ENCODE results near the gene NF1.

Gene NF1

GRCh38 chr17:31130286-31131224, 35.8 kb downstream of the NF1 start:
- Histone ChIP-seq H3K36me3 (ENCODE audit: insufficient read depth, low read length) (no peaks in the 10 kb centered on the region), H3K9me2 (ENCODE audit: low read depth, low read length) (no peaks in the 10 kb centered on the region), H3K9ac (ENCODE audit: low read length) (no peak overlapping the region; the same call in 1 of the 2 replicates), H4K20me1 (ENCODE audit: insufficient read depth, low read length) (no peaks in the 10 kb centered on the region), H3K4me2 (ENCODE audit: low read length) (peak overlapping the region; percentile 28; the same call in 1 of the 2 replicates), H3K4me3 (ENCODE audit: low read depth, low read length, poor library complexity, severe bottlenecking) (no peak overlapping the region), H3K27me3 (ENCODE audit: insufficient read depth, low read length) (no peaks in the 10 kb centered on the region), H3K79me2 (ENCODE audit: insufficient read depth, low read length) (peaks cover 7% of the 10 kb centered on the region; the same call in 1 of the 2 replicates), H3K9me3 (ENCODE audit: low read length) (no peaks in the 10 kb centered on the region), H3K4me1 (ENCODE audit: insufficient read depth, low read length, severe bottlenecking) (peaks cover 21% of the 10 kb centered on the region), H3F3A (ENCODE audit: insufficient read depth, low read length) (no peaks in the 10 kb centered on the region), H3K27ac (ENCODE audit: low read depth, low read length, poor library complexity, severe bottlenecking) (no peak overlapping the region), H2AFZ (ENCODE audit: low read length) (no peak overlapping the region)
- TF ChIP-seq, protein P1, sequence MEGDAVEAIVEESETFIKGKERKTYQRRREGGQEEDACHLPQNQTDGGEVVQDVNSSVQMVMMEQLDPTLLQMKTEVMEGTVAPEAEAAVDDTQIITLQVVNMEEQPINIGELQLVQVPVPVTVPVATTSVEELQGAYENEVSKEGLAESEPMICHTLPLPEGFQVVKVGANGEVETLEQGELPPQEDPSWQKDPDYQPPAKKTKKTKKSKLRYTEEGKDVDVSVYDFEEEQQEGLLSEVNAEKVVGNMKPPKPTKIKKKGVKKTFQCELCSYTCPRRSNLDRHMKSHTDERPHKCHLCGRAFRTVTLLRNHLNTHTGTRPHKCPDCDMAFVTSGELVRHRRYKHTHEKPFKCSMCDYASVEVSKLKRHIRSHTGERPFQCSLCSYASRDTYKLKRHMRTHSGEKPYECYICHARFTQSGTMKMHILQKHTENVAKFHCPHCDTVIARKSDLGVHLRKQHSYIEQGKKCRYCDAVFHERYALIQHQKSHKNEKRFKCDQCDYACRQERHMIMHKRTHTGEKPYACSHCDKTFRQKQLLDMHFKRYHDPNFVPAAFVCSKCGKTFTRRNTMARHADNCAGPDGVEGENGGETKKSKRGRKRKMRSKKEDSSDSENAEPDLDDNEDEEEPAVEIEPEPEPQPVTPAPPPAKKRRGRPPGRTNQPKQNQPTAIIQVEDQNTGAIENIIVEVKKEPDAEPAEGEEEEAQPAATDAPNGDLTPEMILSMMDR (IDR thresholded peaks at IDR 0.05; ENCODE audit: low read length) = no peak
- no peak for TF ChIP-seq EZH2 (IDR thresholded peaks at IDR 0.05; ENCODE audit: borderline replicate concordance, low read length)

DNA sequence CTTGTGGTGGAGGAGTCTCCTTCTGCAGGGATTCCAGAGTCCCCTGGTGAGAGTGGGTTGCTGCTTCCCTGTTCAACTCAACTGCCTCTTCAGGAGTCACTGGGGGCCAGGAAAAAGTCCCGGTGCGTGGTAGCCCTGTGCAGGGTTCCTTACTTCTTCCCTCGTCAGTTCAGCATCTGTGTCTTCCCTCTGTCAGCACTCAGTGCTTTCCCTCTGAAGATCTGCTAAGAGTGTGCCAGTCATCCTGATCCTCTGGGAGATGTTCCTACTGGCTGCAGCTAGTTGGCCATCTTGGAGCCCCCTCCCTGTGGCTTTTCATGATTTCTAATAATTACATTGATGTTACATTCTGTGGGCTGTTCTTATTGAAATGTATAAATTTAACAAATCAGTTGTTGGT, 36.5 kb downstream of the NF1 start:
- no peak overlapping the region for H3K27ac ChIP-seq (ENCODE audit: low read depth, low read length, poor library complexity, severe bottlenecking)
- peaks cover 20% of the 10 kb centered on the region for H3K4me1 ChIP-seq (ENCODE audit: insufficient read depth, low read length, severe bottlenecking)
- no peaks in the 10 kb centered on the region for H4K20me1 ChIP-seq (ENCODE audit: insufficient read depth, low read length)
- H3K79me2 ChIP-seq (ENCODE audit: insufficient read depth, low read length) = peaks cover 7% of the 10 kb centered on the region; the same call in 1 of the 2 replicates
- H3K4me2 ChIP-seq (ENCODE audit: low read length) = no peak overlapping the region
- H3K9me3 ChIP-seq (ENCODE audit: low read length) = no peaks in the 10 kb centered on the region
- no peak overlapping the region for H3K9ac ChIP-seq (ENCODE audit: low read length)
- H3K4me3 ChIP-seq (ENCODE audit: low read depth, low read length, poor library complexity, severe bottlenecking) = no peak overlapping the region
- TF ChIP-seq EZH2 (IDR thresholded peaks at IDR 0.05; ENCODE audit: borderline replicate concordance, low read length) = no peak
- TF ChIP-seq, protein P1 (IDR thresholded peaks at IDR 0.05; ENCODE audit: low read length) = no peak
- no peaks in the 10 kb centered on the region for H3K27me3 ChIP-seq (ENCODE audit: insufficient read depth, low read length)
- no peaks in the 10 kb centered on the region for H3F3A ChIP-seq (ENCODE audit: insufficient read depth, low read length)
- H3K36me3 ChIP-seq (ENCODE audit: insufficient read depth, low read length) = no peaks in the 10 kb centered on the region
- no peaks in the 10 kb centered on the region for H3K9me2 ChIP-seq (ENCODE audit: low read depth, low read length)
- H2AFZ ChIP-seq (ENCODE audit: low read length) = no peak overlapping the region

GRCh38 chr17:31132977-31133376, 38.2 kb downstream of the NF1 start:
- no peak overlapping the region for H3K4me2 ChIP-seq (ENCODE audit: low read length)
- no peak overlapping the region for H3K4me3 ChIP-seq (ENCODE audit: low read depth, low read length, poor library complexity, severe bottlenecking)
- no peaks in the 10 kb centered on the region for H3K27me3 ChIP-seq (ENCODE audit: insufficient read depth, low read length)
- no peak overlapping the region for H2AFZ ChIP-seq (ENCODE audit: low read length)
- no peaks in the 10 kb centered on the region for H3K36me3 ChIP-seq (ENCODE audit: insufficient read depth, low read length)
- no peaks in the 10 kb centered on the region for H3K9me2 ChIP-seq (ENCODE audit: low read depth, low read length)
- H3F3A ChIP-seq (ENCODE audit: insufficient read depth, low read length) = no peaks in the 10 kb centered on the region
- no peak overlapping the region for H3K27ac ChIP-seq (ENCODE audit: low read depth, low read length, poor library complexity, severe bottlenecking)
- peaks cover 18% of the 10 kb centered on the region for H3K4me1 ChIP-seq (ENCODE audit: insufficient read depth, low read length, severe bottlenecking)
- H3K9me3 ChIP-seq (ENCODE audit: low read length) = no peaks in the 10 kb centered on the region
- H3K9ac ChIP-seq (ENCODE audit: low read length) = no peak overlapping the region
- TF ChIP-seq, protein P1 (IDR thresholded peaks at IDR 0.05; ENCODE audit: low read length) = no peak
- TF ChIP-seq EZH2 (IDR thresholded peaks at IDR 0.05; ENCODE audit: borderline replicate concordance, low read length) = no peak
- 0 out of 2 replicates have a peak, but pooled peaks cover 4% of the 10 kb centered on the region for H3K79me2 ChIP-seq (ENCODE audit: insufficient read depth, low read length)
- H4K20me1 ChIP-seq (ENCODE audit: insufficient read depth, low read length) = no peaks in the 10 kb centered on the region
